T-helper 9 cell (primary cell): ENCODE results near the gene DLG2.

ENCODE experiments used
- DNase-seq: peaks from one replicate; pipeline ENCODE4 v3.0.0-alpha.2; 2020

Gene DLG2

DNA sequence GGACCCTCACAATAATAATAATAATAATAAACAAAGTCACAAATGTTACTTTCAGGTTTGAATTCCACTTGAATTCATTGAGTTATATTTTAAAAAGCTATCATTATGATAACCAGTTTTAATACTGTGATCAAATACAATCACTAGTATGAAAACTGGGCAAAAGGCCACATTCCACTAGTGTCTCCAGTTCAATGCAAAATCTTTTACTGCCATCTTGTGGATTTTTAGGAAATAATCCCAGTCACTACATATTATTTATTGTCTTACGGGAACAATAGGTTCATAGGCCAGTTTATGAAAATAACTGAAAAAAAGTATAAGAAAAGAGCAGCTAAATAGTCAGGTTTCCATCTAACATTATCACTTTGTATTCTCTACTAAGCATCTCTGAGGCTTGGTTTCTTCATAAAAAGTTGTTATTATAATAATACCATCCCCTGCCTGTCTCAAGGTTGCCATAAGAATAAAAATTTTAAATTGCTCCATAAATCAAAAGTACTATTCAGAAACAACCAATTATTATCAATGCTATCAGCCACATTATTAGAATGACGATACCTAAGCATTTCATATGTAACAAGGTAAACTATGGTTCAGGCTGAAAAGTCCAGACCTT is 1807.1 kb downstream of the DLG2 start:
- no peak for DNase-seq

GRCh38 chr11:83818349-83818748 is 1808.8 kb downstream of the DLG2 start:
- DNase-seq, result no peak

GRCh38 chr11:83816572-83817187 is 1810.5 kb downstream of the DLG2 start:
- DNase-seq, result no peak

GRCh38 chr11:83815736-83816135 is 1811.4 kb downstream of the DLG2 start:
- DNase-seq, result no peak

DNA sequence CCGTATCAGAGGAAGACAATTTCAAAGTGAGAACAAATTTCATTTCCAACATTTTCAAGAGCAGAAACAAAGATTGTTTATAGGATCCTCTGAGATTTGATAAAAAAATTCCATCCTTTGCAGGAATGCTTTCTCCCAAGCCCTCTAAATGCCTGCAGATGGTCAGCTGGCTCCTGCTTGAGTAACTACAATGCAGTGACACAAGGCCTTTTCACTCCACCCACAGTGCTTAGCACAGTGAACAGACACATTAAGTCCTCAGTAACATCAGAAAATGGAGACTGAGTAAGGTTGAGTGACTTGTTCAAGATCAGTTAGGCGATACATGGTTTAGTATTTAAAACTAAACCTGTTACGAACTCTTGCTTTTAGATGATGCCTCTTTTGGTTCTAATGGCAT is 1813.8 kb downstream of the DLG2 start:
- DNase-seq, result no peak

DNA sequence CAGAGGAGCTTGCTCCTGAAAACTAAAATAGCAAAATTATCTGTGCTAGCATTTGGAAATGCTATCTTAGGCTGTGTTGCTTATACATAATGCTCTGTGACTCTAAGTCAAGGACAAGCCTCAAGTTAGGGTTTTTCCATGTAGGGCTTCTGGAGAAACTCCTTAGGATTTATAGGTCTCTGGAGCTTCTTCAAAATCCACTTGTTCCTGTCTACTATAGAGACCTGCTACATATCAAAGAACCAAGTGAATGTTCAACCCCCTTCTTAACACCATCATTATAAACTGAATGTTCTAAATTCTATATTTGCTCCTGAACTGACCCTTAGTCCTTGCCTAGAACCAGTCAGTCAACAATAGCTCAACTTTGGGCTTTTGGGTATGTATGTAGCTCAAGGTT is 1817.9 kb downstream of the DLG2 start:
- DNase-seq, result no peak

GRCh38 chr11:83801799-83802198 is 1825.3 kb downstream of the DLG2 start:
- DNase-seq, result no peak

GRCh38 chr11:83793310-83793709 is 1833.8 kb downstream of the DLG2 start:
- DNase-seq, result no peak

GRCh38 chr11:83791557-83791956 is 1835.6 kb downstream of the DLG2 start:
- DNase-seq, result no peak

DNA sequence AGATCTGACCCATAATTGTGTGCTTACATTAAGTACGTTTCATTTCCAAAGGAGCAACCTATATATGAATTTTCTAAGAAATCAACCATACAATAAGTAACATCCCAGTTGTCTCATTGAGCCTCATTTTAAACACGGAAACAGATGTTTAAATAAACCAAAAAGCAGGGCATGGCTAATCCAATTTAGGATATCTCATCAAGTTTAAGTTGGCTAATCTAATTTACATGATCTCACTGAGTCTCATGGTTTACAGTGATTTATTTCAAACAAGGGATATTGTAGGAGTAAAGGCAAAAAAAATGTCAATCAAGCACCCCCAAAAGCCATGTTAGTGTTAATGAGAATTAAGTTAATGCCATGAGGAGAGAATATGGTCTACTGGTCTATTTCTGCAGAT is 1841.2 kb downstream of the DLG2 start:
- DNase-seq, result no peak

DNA sequence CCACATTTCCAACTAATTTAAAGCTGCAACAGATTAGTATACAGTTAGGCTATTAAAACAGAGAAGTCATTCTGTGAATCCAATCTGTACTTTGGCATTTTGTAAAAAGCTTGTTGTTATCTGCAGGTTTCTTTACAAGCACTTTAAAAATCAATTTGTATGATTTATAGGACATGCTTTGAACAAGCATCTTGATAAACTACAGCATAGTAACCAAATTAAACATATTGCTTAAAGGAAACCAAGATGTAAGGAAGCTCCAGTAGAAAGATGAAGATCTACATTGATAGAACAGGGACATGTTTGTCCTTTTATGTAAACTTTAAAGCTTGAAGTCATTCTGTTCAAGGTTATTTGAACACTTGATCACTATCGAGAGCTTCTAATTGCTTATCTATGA is 1842.7 kb downstream of the DLG2 start:
- no peak for DNase-seq

- no peak for DNase-seq
Measured at GRCh38 chr11:83782329-83782728, 1844.8 kb downstream of the DLG2 start.

- DNase-seq, result no peak
Measured at GRCh38 chr11:83779876-83780275, 1847.3 kb downstream of the DLG2 start.

- no peak for DNase-seq
Measured at GRCh38 chr11:83778596-83778995, 1848.5 kb downstream of the DLG2 start.

DNA sequence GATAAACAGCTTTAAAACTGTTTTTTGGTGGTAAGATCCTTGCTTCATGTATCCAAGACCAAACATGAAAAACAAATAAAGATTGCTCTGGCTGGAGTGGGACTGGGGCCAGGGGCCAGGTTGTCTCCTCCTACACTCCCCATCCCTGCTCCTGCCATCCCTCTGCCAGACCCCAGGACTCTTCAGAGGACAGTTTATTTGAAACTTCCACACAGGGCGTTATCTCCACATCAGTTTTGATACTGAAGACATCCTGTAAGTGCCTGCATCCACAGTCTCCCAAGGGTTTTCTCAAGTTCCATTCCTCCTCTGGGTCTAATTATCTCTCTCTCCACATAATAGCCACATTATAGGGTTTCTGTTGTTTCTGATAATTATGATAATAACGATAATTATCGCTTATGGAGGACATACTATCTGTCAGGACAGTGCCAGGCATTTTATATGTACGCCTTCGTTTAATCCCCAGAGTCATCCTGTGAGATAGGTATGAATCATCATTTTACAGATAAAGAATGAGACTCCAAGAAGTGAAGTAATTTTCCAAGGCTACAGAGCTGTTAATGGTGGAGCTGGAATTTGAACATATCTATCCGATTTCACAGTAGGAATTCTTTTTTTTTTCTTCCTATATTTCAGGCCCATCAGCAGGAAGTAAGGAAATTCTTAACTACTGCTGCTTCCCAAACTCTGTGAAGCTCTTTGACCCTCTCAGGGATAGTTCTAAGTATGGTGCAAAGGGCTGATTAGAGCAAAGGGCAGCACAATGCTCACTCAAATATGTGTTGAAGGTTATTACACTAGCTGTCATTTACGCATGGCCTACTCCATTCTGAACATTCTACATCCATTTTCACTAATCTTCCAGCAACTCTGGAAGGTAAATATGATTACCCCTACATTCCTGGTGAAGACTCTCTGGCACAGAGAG is 1852.9 kb downstream of the DLG2 start:
- no peak for DNase-seq

DNA sequence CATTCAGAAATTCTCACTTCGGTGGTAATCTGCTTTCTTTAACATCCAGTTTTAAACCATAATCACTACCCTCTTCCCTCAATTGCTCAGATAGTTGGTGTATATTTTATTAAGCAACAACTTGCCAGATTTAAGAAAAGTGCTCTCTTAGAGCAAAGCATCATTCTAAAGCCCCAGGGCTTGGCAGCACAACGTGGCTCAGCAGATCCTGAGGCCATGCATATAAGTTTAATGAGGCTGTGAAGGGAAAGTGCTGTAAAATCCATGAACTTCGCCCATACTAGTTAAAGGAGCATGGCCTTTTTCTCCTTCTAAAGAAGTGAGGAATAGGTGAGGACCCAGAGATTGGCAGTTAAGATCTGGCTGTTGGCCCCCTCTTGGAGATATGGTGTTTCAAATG is 1858.7 kb downstream of the DLG2 start:
- no peak for DNase-seq

DNA sequence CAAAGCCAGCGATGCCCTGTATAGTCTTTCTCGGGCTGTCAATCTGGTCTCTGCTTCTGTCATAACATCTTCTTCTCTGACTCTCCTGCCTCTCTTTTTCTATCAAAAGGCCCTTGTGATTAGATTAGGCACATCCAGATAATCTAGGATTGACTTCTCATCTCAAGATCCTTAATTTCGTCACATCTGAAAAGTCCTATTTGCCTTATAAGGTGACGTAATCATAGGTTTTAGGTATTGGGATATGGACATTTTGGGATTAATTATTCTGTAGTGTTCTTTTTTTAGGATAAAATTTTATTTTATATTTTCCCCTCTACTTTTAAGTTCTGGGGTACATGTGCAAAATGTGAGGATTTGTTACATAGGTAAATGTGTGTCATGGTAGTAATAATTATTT is 1860.2 kb downstream of the DLG2 start:
- no peak for DNase-seq

DNA sequence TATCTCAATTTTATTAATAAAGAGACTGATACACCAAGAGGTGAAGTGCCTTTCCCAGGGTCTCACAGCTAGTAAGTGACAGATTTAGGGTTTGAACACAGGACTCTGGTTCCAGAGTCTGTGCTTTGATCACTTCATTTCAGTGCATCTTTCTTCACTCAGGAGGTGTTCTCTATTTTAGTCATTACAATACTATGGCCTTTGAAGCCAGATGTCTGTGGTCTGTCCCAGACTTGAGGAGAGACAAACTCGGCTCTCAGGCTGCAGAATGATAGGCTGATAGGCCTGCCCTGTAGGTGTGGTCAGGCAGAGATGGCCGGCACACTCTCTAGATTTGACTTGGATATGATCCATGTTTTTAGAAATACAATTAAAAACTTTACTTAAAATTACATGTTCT is 1862.5 kb downstream of the DLG2 start:
- no peak for DNase-seq

DNA sequence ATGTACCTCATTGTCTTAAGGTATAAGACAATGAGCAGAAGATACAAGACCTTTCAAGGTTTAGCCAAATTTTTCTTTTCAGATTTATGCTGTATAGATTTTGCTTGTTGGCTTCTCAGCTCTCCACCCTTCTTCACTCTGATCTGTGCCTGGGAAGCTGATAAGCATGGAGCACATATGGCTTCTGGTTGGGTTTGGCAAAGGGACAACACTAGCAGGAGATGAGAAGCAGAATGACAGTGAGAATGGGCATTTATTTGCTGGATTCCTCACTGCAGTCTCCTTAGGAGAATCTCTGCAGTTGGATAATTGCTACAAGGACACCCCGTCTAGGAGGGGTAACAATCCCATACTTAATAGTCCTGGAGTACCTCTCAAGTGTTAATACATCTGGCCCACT is 1866.2 kb downstream of the DLG2 start:
- no peak for DNase-seq

- DNase-seq, result no peak
Measured at GRCh38 chr11:83759148-83759547, 1868.0 kb downstream of the DLG2 start.

GRCh38 chr11:83751041-83751440 is 1876.1 kb downstream of the DLG2 start:
- DNase-seq, result no peak

DNA sequence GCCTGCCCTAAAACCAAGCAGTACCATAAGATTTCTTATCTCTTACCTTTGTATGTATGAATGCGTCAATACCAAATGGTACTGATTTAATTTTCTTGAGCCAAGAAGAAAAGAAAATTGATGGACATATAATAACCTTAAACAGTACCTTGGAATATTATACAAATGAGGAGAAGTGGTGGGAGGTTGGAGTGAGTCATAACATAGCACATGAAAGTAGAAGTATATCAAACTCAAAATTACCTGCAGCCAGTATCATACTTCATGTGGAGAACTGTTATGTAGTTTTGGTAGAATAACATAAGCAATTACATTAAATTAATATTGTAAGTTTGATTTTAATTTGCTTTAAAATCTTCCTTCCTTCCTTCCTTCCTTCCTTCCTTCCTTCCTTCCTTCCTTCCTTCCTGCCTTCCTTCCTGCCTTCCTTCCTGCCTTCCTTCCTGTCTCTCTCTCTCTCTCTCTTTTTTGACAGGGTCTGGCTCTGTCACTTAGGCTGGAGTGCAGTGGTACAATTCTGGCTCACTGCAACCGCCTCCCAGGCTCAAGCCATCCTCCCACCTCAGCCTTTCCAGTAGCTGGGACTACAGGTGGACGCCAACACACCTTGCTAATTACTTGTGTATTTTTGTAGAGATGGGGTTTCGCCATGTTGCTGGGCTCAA is 1880.1 kb downstream of the DLG2 start:
- no peak for DNase-seq

DNA sequence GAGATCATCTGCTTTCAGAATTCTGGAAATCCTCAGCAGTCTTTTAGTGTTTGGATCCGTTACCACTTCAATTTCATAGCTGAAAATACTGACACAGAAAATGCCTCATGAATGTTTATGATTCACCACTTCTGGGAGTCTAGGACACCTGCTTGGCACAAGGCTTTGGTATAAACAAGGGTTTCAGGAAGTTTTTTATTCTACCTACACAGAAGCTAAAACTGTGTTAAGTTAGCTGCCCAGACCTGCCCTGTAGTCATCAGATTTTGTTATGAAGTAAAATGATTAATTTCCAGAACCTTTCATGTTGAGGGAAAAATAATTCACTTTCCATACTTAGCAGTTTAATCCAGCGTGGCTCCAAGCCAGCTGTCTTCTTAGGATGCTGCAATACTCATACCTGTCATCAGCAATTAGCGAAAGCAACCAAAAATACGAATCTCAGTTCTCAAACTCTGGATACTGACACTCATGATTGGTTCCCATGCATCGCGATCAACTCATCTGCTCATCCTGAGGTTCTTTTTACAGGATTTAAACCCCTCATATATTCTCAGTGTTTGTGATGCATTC is 1882.4 kb downstream of the DLG2 start:
- no peak for DNase-seq
